ENCODE measurements around the gene GPRC5B. TPM values are rescaled to one million over a fixed set of nuclear protein-coding genes. Genes with fewer than 3 reads are reported as not detected.

Gene GPRC5B
- total RNA-seq, 2 experiments from 2014 or later, result not detected

DNA sequence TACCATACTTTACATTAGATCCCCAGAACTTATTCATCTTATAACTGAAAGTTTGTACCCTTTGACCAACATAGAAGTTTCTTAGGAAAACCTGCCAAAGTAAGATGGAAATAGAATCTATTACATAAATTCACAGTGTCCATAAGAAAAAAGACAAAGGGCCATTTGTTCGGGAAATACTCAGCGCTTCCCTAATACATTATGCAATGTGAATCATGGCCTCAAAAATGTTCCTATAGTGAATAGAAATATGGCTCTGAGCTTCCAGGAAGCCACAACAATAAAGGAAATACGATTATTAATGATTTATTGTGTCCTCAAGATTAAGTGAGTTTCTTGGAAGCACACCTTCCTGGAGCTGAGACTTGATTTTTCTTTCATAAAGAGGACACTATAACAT lies 51.5 kb downstream of the GPRC5B start:
- Mint-ChIP-seq H3K9me3 (no peaks in the 10 kb centered on the region), H3K27ac (no peak overlapping the region), H3K4me3 (no peak overlapping the region), H3K4me1 (ENCODE audit: low read depth) (no peaks in the 10 kb centered on the region), H3K36me3 (ENCODE audit: low read depth) (no peaks in the 10 kb centered on the region), H3K27me3 (no peaks in the 10 kb centered on the region)
- DNase-seq (no peak), ATAC-seq (no peak)
- TF ChIP-seq, protein P1, sequence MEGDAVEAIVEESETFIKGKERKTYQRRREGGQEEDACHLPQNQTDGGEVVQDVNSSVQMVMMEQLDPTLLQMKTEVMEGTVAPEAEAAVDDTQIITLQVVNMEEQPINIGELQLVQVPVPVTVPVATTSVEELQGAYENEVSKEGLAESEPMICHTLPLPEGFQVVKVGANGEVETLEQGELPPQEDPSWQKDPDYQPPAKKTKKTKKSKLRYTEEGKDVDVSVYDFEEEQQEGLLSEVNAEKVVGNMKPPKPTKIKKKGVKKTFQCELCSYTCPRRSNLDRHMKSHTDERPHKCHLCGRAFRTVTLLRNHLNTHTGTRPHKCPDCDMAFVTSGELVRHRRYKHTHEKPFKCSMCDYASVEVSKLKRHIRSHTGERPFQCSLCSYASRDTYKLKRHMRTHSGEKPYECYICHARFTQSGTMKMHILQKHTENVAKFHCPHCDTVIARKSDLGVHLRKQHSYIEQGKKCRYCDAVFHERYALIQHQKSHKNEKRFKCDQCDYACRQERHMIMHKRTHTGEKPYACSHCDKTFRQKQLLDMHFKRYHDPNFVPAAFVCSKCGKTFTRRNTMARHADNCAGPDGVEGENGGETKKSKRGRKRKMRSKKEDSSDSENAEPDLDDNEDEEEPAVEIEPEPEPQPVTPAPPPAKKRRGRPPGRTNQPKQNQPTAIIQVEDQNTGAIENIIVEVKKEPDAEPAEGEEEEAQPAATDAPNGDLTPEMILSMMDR (IDR thresholded peaks at IDR 0.05), result no peak
- CTCF ChIA-PET, result no interaction called here
- POLR2A ChIA-PET, result no interaction called here
- intact Hi-C loops (cut with micrococcal nuclease), result no loop called here

DNA sequence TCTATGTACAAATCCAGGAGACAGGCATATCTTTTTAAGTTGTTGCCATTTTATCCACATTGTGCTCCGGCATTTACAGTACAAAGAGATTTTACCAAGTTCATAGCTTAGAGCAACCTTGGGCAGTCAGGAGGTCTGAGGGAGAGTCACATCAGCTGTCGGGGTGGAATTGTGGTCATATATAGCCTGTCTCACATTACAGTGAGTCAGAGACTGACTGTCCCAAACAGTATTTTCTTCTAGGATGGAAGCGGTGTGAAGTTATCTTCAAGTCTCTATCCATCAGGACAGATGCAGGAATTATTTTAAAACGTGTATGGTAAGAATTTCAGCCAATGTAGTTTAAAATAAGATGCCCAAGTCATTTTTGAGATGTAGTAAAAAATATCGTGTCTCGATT lies 53.0 kb downstream of the GPRC5B start:
- Mint-ChIP-seq H3K4me1 (ENCODE audit: low read depth) (no peaks in the 10 kb centered on the region), H3K9me3 (no peaks in the 10 kb centered on the region), H3K4me3 (no peak overlapping the region), H3K27ac (no peak overlapping the region), H3K36me3 (ENCODE audit: low read depth) (no peaks in the 10 kb centered on the region), H3K27me3 (no peaks in the 10 kb centered on the region)
- DNase-seq, result no peak
- ATAC-seq, result no peak
- intact Hi-C loops (cut with micrococcal nuclease), result no loop called here
- ChIA-PET CTCF (no interaction called here), POLR2A (no interaction called here)
- TF ChIP-seq, protein P1 (IDR thresholded peaks at IDR 0.05), result no peak

DNA sequence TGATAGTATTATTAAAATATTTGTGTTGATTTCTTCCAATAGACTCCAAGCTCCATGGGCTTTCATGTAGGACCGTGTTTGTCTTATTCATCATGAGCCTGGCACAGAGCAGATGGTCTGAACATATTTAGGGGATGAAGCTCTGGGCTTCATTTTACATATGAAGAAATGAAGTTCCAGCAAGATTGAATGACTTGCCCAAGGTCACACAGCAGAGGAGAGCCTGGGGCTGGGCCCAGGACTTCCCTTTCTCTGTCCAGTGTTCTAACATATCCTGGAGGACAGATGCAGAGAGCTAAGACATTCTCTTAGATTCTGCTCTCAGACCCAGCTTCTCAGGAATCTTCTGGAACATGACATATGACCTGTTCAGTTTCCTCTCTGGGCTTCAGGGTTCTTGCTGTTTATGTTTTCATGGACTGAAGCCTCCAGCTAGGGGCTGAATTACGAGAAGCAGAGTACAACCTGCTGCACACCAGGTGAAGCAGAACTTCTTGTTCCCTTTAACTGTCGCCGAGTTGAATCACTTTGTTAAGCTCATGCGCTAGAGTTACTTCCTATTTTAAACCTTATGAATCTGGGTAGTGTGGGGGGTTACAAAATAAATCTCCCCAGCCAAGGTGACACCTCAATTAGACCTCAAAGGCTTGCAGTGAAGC lies 53.6 kb downstream of the GPRC5B start:
- H3K4me3 Mint-ChIP-seq, result no peak overlapping the region
- no peaks in the 10 kb centered on the region for H3K9me3 Mint-ChIP-seq
- intact Hi-C loops (cut with micrococcal nuclease), result no loop called here
- H3K27ac Mint-ChIP-seq, result no peak overlapping the region
- H3K4me1 Mint-ChIP-seq (ENCODE audit: low read depth), result no peaks in the 10 kb centered on the region
- ATAC-seq (no peak), DNase-seq (no peak)
- H3K36me3 Mint-ChIP-seq (ENCODE audit: low read depth), result no peaks in the 10 kb centered on the region
- ChIA-PET CTCF (no interaction called here), POLR2A (interaction anchor here (1.5 kb wide), 1 partner anchor 12 kb away, joined by 5 read pairs; no protein-coding TSS in a partner anchor)
- TF ChIP-seq, protein P1 (IDR thresholded peaks at IDR 0.05), result no peak
- no peaks in the 10 kb centered on the region for H3K27me3 Mint-ChIP-seq

DNA sequence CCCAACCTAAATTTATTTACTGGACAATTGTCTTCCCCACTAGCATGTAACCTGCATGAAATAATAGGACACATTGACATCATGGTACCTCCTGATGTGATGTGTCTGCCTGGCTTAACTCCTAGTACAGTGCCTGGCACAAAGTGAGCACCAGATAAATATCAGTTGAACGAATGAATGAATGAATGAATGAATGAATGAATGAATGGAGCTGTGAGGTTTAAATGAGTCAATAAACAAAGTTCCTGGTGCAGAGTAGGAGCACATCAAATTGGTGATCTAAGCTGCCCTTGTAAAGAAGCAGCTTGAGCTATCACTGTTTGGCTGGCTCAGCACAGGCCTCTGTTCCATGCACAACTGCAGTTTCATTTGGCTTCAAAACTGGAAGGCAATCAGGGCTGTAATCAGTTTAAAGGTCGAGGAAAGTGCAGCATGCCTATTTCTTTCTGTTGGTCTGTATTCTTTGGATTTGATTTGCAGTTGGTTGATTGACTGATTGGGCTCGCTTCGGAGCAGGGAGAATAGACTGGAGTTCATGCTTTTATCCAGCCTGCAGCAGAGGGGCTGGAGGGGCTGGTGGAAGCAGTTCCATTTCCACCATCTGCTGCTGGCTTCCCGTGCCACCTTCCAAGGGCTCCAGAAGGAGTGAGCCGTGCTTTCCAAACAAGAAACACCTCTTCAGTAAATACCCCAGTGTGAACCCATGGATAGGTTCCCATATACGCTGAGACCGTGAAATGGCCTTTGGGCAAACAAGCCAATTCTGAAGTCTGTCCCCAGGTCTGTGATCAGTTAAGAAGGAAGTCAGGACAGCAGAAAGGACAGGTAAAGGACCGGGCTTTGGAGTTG lies 54.6 kb downstream of the GPRC5B start:
- POLR2A ChIA-PET, result interaction anchor here (1.5 kb wide), 1 partner anchor 11 kb away, joined by 5 read pairs; no protein-coding TSS in a partner anchor
- no peak for DNase-seq
- no peak overlapping the region for H3K27ac Mint-ChIP-seq
- no peaks in the 10 kb centered on the region for H3K4me1 Mint-ChIP-seq (ENCODE audit: low read depth)
- no peaks in the 10 kb centered on the region for H3K9me3 Mint-ChIP-seq
- TF ChIP-seq, protein P1 (IDR thresholded peaks at IDR 0.05), result no peak
- CTCF ChIA-PET, result no interaction called here
- intact Hi-C loops (cut with micrococcal nuclease), result no loop called here
- no peaks in the 10 kb centered on the region for H3K27me3 Mint-ChIP-seq
- H3K36me3 Mint-ChIP-seq (ENCODE audit: low read depth), result no peaks in the 10 kb centered on the region
- ATAC-seq, result no peak
- H3K4me3 Mint-ChIP-seq, result no peak overlapping the region

DNA sequence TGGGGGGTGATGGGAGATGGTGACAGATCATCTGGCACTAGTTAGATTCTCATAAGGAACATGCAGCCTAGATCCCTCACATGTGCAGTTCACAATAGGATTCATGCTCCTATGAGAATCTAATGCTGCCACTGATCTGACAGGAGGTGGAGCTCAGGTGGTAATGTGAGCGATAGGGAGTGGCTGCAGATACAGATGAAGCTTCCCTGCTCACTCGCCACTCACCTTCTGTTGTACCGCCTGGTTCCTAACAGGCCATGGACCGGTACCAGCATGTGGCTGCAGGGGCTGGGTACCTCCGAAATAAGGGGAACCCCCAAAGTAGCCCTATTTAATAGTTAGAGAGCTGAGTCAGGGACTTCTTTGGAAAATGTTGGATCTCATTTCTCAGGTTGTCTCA lies 60.4 kb downstream of the GPRC5B start:
- intact Hi-C loops (cut with micrococcal nuclease), result no loop called here
- POLR2A ChIA-PET, result interaction anchor here (1.5 kb wide), 1 partner anchor 13 kb away, joined by 6 read pairs; no protein-coding TSS in a partner anchor
- no peaks in the 10 kb centered on the region for H3K9me3 Mint-ChIP-seq
- H3K27ac Mint-ChIP-seq, result no peak overlapping the region
- ATAC-seq (no peak), DNase-seq (no peak)
- TF ChIP-seq, protein P1 (IDR thresholded peaks at IDR 0.05), result no peak
- CTCF ChIA-PET, result no interaction called here
- H3K27me3 Mint-ChIP-seq, result no peaks in the 10 kb centered on the region
- H3K4me1 Mint-ChIP-seq (ENCODE audit: low read depth), result no peaks in the 10 kb centered on the region
- H3K4me3 Mint-ChIP-seq, result no peak overlapping the region
- no peaks in the 10 kb centered on the region for H3K36me3 Mint-ChIP-seq (ENCODE audit: low read depth)
